Astrocyte (in vitro differentiated cells and primary cell): ENCODE measurements around the gene ACOX2. TPM values are rescaled to one million over a fixed set of nuclear protein-coding genes. Genes with fewer than 3 reads are reported as not detected.

ENCODE experiments used
- DNase-seq: peaks from one replicate; pipeline ENCODE4 v3.0.0-alpha.2; 2010; ENCODE audit warnings: low read depth
- FAIRE-seq: peaks from 2 replicates; lab custom pipeline; 2011; peaks lifted over from hg19 to GRCh38; lab: Jason Lieb, UNC
- H2AFZ ChIP-seq: 2 replicates; pipeline ENCODE4 v1.6.0; 2012; ENCODE audit warnings: low read depth, low read length, inconsistent platforms
- H3K27ac ChIP-seq: 2 replicates; pipeline ENCODE4 v1.5.1; 2011; ENCODE audit warnings: low read depth, low read length, inconsistent platforms
- H3K27me3 ChIP-seq: 2 replicates; pipeline ENCODE4 v1.6.0; 2011; ENCODE audit warnings: low read length, inconsistent platforms; ENCODE audit not compliant: insufficient read depth
- H3K36me3 ChIP-seq: 2 replicates; pipeline ENCODE4 v1.5.1; 2011; ENCODE audit warnings: low read length, inconsistent platforms; ENCODE audit not compliant: insufficient read depth
- H3K4me1 ChIP-seq: 2 replicates; pipeline ENCODE4 v1.5.1; 2011; ENCODE audit warnings: low read length, inconsistent platforms; ENCODE audit not compliant: insufficient read depth
- H3K4me2 ChIP-seq: 2 replicates; pipeline ENCODE4 v1.6.0; 2012; ENCODE audit warnings: low read length, inconsistent platforms
- H3K4me3 ChIP-seq: 2 replicates; pipeline ENCODE4 v1.5.1; 2011; ENCODE audit warnings: low read depth, mild to moderate bottlenecking, low read length, inconsistent platforms; ENCODE audit not compliant: insufficient read depth
- H3K79me2 ChIP-seq: 2 replicates; pipeline ENCODE4 v1.6.0; 2012; ENCODE audit warnings: mild to moderate bottlenecking, low read length, inconsistent platforms; ENCODE audit not compliant: insufficient read depth
- H3K9ac ChIP-seq: 2 replicates; pipeline ENCODE4 v1.6.0; 2012; ENCODE audit warnings: mild to moderate bottlenecking, low read length, inconsistent platforms
- H3K9me3 ChIP-seq: 2 replicates; pipeline ENCODE4 v1.5.1; 2012; ENCODE audit warnings: low read depth, mild to moderate bottlenecking, low read length, inconsistent platforms; ENCODE audit not compliant: insufficient read depth
- H4K20me1 ChIP-seq: 2 replicates; pipeline ENCODE4 v1.6.0; 2012; ENCODE audit warnings: low read length, inconsistent platforms; ENCODE audit not compliant: insufficient read depth
- H3K27ac Mint-ChIP-seq: one replicate; pipeline ENCODE4 v1.8.0; 2021; ENCODE audit warnings: mild to moderate bottlenecking, mixed read lengths; ENCODE audit not compliant: unreplicated experiment
- H3K27me3 Mint-ChIP-seq: one replicate; pipeline ENCODE4 v1.8.0; 2021; ENCODE audit warnings: low read depth, mixed read lengths; ENCODE audit not compliant: unreplicated experiment
- H3K36me3 Mint-ChIP-seq: one replicate; pipeline ENCODE4 v1.8.0; 2021; ENCODE audit warnings: low read depth, mixed read lengths; ENCODE audit not compliant: unreplicated experiment
- H3K4me1 Mint-ChIP-seq: one replicate; pipeline ENCODE4 v1.8.0; 2021; ENCODE audit warnings: low read depth, mixed read lengths; ENCODE audit not compliant: unreplicated experiment
- H3K4me3 Mint-ChIP-seq: one replicate; pipeline ENCODE4 v1.8.0; 2021; ENCODE audit warnings: mild to moderate bottlenecking, moderate library complexity, mixed read lengths; ENCODE audit not compliant: unreplicated experiment
- H3K9me3 Mint-ChIP-seq: one replicate; pipeline ENCODE4 v1.8.0; 2021; ENCODE audit warnings: mild to moderate bottlenecking, mixed read lengths; ENCODE audit not compliant: unreplicated experiment
- EZH2 ChIP-seq: IDR thresholded peaks from 2 replicates; pipeline ENCODE4 v1.6.1; 2012; ENCODE audit warnings: mild to moderate bottlenecking, low read length, inconsistent platforms; ENCODE audit not compliant: insufficient read depth
- total RNA-seq: library from RNA; stranded (reverse); gene quantifications from 2 replicates; pipeline ENCODE4 v1.2.1, GENCODE V29; 2021
- TF ChIP-seq, protein P1 (sequence below): IDR thresholded peaks from 2 replicates; pipeline ENCODE4 v1.5.1; 2011; ENCODE audit warnings: low read depth, mild to moderate bottlenecking, inconsistent platforms, low read length, moderate library complexity; ENCODE audit not compliant: insufficient read depth

The ACOX2 gene
- total RNA-seq, 1 donor from 2014 or later = 2.7 TPM

GRCh38 chr3:58564456-58565160 is 27.6 kb upstream of the ACOX2 start:
- FAIRE-seq (peak; percentile 71), DNase-seq (peak; percentile 92)
- Mint-ChIP-seq H3K4me1 (peaks cover 38% of the 10 kb centered on the region), H3K27me3 (peaks cover 2% of the 10 kb centered on the region), H3K36me3 (no peaks in the 10 kb centered on the region), H3K4me3 (peak overlapping the region; percentile 69), H3K9me3 (no peaks in the 10 kb centered on the region), H3K27ac (peak overlapping the region; percentile 87)
- Histone ChIP-seq H3K4me1 (peaks cover 23% of the 10 kb centered on the region), H3K9me3 (no peaks in the 10 kb centered on the region), H3K4me2 (peak overlapping the region; percentile 26), H4K20me1 (no peaks in the 10 kb centered on the region), H3K36me3 (no peaks in the 10 kb centered on the region), H3K9ac (no peak overlapping the region), H2AFZ (no peak overlapping the region), H3K27ac (peak overlapping the region; percentile 35), H3K4me3 (no peak overlapping the region), H3K27me3 (no peaks in the 10 kb centered on the region), H3K79me2 (no peaks in the 10 kb centered on the region)
- TF ChIP-seq, protein P1, sequence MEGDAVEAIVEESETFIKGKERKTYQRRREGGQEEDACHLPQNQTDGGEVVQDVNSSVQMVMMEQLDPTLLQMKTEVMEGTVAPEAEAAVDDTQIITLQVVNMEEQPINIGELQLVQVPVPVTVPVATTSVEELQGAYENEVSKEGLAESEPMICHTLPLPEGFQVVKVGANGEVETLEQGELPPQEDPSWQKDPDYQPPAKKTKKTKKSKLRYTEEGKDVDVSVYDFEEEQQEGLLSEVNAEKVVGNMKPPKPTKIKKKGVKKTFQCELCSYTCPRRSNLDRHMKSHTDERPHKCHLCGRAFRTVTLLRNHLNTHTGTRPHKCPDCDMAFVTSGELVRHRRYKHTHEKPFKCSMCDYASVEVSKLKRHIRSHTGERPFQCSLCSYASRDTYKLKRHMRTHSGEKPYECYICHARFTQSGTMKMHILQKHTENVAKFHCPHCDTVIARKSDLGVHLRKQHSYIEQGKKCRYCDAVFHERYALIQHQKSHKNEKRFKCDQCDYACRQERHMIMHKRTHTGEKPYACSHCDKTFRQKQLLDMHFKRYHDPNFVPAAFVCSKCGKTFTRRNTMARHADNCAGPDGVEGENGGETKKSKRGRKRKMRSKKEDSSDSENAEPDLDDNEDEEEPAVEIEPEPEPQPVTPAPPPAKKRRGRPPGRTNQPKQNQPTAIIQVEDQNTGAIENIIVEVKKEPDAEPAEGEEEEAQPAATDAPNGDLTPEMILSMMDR = no peak
- TF ChIP-seq EZH2 = no peak

DNA sequence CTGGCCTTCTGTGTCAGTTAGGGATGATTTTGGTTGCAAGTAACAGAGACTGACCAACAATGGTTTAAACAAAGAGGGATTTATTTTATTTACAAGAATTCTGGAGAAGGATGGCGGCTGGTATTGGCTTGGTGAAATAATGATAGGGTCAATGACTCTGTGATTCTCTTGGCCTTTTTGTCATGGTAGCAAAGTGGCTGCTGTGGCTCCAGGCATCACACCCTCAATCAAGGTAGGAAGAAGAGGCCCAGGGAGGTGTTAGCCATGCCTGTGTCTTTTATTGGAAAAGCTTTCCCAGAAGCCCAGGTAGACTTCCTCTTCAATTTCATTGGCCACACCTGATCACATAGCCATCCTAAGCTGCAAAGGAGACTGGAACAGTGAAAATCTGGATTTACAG is 27.1 kb upstream of the ACOX2 start:
- Mint-ChIP-seq H3K27ac (peak overlapping the region; percentile 29), H3K4me1 (peaks cover 39% of the 10 kb centered on the region), H3K36me3 (no peaks in the 10 kb centered on the region), H3K4me3 (no peak overlapping the region), H3K27me3 (peaks cover 2% of the 10 kb centered on the region), H3K9me3 (no peaks in the 10 kb centered on the region)
- Histone ChIP-seq H3K9me3 (no peaks in the 10 kb centered on the region), H3K4me1 (peaks cover 23% of the 10 kb centered on the region), H2AFZ (no peak overlapping the region), H3K36me3 (no peaks in the 10 kb centered on the region), H3K27ac (no peak overlapping the region), H3K4me3 (no peak overlapping the region), H4K20me1 (no peaks in the 10 kb centered on the region), H3K4me2 (peak overlapping the region; percentile 26), H3K9ac (no peak overlapping the region), H3K79me2 (no peaks in the 10 kb centered on the region), H3K27me3 (no peaks in the 10 kb centered on the region)
- TF ChIP-seq, protein P1 = no peak
- TF ChIP-seq EZH2 = no peak
- FAIRE-seq = no peak
- no peak for DNase-seq

DNA sequence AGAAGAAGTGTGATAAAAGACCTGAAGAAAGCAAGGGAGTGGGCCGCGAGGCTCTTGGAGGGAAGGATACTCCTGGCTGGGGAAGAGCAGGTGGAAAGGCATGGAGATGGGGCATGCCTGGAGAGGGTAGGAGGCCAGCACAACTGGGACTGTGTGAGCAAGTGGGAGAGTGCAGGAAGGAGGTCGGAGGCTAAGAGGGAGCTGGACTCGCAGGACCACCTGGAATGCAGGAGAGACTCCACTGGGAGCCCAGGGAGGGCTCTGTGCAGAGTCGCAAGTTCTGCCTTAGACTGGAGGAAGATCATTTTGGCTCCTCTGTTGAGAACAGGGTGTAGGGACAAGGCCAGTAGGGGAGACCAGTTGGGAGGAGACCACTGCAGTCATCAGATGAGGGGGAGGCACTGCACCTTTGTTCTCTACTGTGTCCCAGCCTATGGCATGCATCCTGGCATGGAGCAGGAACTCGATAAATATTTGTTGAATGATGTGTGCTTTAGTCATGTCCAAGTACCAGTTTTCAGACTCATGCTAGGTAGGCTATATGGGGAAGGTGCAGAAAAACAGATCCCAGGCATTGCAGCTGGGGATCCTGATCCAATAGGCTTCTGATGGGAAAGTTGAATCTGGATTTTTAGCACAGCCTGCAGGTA is 26.5 kb upstream of the ACOX2 start:
- Histone ChIP-seq H3K9ac (no peak overlapping the region), H3K9me3 (no peaks in the 10 kb centered on the region), H3K27ac (no peak overlapping the region), H3K4me2 (peak overlapping the region; percentile 11), H3K27me3 (no peaks in the 10 kb centered on the region), H3K79me2 (no peaks in the 10 kb centered on the region), H3K36me3 (no peaks in the 10 kb centered on the region), H2AFZ (no peak overlapping the region), H4K20me1 (no peaks in the 10 kb centered on the region), H3K4me3 (no peak overlapping the region), H3K4me1 (peaks cover 23% of the 10 kb centered on the region)
- Mint-ChIP-seq H3K27me3 (no peaks in the 10 kb centered on the region), H3K4me1 (peaks cover 39% of the 10 kb centered on the region), H3K9me3 (no peaks in the 10 kb centered on the region), H3K36me3 (no peaks in the 10 kb centered on the region), H3K27ac (no peak overlapping the region), H3K4me3 (no peak overlapping the region)
- FAIRE-seq = peak; percentile 32
- TF ChIP-seq EZH2 = no peak
- TF ChIP-seq, protein P1 = no peak
- DNase-seq = peak; percentile 28
